HG02852 (cell line): ENCODE results near the gene GPR37L1.

ENCODE experiments used
- ATAC-seq: cut with Tn5 transposase; IDR thresholded peaks from one replicate; pipeline ENCODE4 v1.9.1; 2021; ENCODE audit warnings: mild to moderate bottlenecking, moderate library complexity; ENCODE audit not compliant: unreplicated experiment

GPR37L1 gene

GRCh38 chr1:202154148-202154765 is 31.5 kb downstream of the GPR37L1 start:
- ATAC-seq: no peak

- no peak for ATAC-seq
Measured at GRCh38 chr1:202154766-202155477, 32.2 kb downstream of the GPR37L1 start.

- no peak for ATAC-seq
Measured at GRCh38 chr1:202155478-202156021, 32.8 kb downstream of the GPR37L1 start.

- no peak for ATAC-seq
Measured at GRCh38 chr1:202156590-202156989, 33.9 kb downstream of the GPR37L1 start.

- ATAC-seq: no peak
Measured at GRCh38 chr1:202157945-202158344, 35.2 kb downstream of the GPR37L1 start.

- ATAC-seq: no peak
Measured at GRCh38 chr1:202158810-202159533, 36.3 kb downstream of the GPR37L1 start.

- ATAC-seq: no peak
Measured at GRCh38 chr1:202159534-202160371, 37.0 kb downstream of the GPR37L1 start.

- no peak for ATAC-seq
Measured at GRCh38 chr1:202160377-202160940, 37.7 kb downstream of the GPR37L1 start, which contains the start of gene PTPN7. TSS of gene PTPN7 (minus strand) at chr1:202160602. CDS start at chr1:202159402, 1,200 bp downstream.

- no peak for ATAC-seq
Measured at GRCh38 chr1:202161151-202162046, 38.7 kb downstream of the GPR37L1 start.

- ATAC-seq: no peak
Measured at GRCh38 chr1:202162047-202162417, 39.3 kb downstream of the GPR37L1 start.

- no peak for ATAC-seq
Measured at GRCh38 chr1:202162418-202163280, 39.9 kb downstream of the GPR37L1 start.

GRCh38 chr1:202163281-202164270 is 40.9 kb downstream of the GPR37L1 start:
- no peak for ATAC-seq

GRCh38 chr1:202164271-202165037 is 41.7 kb downstream of the GPR37L1 start:
- peak; percentile 56 for ATAC-seq

GRCh38 chr1:202165267-202165941 is 42.7 kb downstream of the GPR37L1 start:
- no peak for ATAC-seq

- ATAC-seq: no peak
Measured at GRCh38 chr1:202165942-202166843, 43.5 kb downstream of the GPR37L1 start.
